Activated CD8-positive, alpha-beta memory T cell treated with anti-CD3 and anti-CD28 coated beads, Interleukin-2, amount 50 U/mL, for 4 hours (primary cell): ENCODE results near the gene SNAPC2.

Source experiments
- DNase-seq: peaks from one replicate; pipeline ENCODE4 v3.0.0-alpha.2; 2020

SNAPC2 gene, protein sequence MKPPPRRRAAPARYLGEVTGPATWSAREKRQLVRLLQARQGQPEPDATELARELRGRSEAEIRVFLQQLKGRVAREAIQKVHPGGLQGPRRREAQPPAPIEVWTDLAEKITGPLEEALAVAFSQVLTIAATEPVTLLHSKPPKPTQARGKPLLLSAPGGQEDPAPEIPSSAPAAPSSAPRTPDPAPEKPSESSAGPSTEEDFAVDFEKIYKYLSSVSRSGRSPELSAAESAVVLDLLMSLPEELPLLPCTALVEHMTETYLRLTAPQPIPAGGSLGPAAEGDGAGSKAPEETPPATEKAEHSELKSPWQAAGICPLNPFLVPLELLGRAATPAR

DNA sequence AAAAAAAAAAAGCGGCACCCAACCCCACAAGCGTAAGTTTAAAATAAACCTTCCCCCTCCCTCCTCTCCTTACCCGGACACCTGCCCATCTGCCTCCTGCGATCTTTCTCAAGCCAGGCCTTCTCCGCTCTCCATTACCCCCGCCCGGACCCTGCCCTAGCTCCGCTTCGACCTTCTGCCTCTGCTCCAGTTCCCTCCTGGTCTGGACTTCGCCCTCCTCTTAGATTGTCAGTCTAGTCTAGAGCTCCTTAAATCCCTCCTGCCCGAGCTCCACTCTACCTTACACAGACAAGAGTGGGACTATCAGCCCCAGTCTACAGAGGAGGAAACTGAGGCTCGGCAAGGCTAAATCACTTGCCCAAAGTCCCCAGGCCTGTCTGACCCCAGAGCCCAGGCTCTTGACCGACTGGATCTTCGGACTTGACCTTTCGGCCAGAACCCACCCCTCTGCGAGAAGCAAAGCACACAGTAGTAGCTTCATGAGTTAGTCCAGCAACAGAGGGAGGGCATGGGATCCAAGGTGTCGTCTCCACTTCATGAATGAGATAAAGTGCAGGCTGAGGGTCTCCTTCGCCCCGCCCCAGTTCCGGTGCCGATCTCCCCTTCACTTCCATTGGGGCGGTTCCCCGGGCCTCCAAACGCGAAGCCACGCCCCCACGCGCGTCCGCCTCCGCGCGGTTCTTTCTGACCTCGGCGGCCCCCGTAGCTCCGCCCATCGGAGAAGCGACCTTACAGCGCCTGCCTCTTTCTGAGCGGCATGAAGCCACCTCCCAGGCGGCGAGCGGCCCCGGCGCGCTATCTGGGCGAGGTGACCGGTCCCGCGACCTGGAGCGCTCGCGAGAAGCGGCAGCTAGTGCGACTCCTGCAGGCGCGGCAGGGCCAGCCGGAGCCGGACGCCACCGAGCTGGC lies at the start of gene SNAPC2:
Gene SNAPC2 (plus strand): TSS at position 729 of the 909 bp plus-strand sequence. CDS start 29 bp downstream, at position 758.
- DNase-seq = peak; percentile 96

DNA sequence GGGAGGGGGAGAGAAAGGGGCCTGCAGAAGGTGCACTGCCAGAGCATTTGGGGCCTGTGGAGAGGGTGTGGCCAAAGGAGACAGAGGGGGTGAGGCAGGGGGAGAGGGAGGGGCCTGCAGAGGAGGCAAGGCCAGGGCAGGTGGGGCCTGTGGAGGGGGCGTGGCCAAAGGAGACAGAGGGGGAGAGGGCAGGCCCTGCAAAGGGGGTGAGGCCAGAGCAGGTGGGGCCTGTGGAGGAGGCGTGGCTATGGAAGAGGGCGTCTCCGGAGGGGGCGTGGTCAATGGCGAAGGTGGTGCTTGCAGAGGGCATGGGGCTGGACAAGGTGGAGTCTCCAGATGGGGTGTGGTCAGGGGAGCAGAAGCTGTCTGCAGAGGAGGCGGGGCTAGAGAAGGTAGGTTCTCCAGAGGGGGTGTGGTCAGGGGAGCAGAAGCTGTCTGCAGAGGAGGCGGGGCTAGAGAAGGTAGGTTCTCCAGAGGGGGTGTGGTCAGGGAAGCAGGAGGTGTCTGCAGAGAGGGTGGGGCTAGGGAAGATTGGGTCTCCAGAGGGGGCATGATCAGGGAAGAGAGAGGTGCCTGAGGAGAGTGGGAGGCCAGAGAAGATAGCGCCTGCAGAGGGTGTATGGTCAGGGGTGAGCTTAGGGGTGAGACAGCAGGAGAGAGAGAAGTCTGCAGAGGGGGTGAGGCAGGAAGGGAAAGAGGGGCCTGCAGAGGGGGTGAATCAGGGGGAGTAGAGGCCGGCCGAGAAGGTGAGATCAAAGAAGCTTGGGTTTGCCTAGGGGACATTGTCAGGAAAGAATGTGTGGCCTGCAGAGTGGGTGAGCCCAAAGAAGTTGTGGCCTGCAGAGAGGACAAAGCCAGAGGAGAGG lies 49.3 kb upstream of the SNAPC2 start:
- no peak for DNase-seq

DNA sequence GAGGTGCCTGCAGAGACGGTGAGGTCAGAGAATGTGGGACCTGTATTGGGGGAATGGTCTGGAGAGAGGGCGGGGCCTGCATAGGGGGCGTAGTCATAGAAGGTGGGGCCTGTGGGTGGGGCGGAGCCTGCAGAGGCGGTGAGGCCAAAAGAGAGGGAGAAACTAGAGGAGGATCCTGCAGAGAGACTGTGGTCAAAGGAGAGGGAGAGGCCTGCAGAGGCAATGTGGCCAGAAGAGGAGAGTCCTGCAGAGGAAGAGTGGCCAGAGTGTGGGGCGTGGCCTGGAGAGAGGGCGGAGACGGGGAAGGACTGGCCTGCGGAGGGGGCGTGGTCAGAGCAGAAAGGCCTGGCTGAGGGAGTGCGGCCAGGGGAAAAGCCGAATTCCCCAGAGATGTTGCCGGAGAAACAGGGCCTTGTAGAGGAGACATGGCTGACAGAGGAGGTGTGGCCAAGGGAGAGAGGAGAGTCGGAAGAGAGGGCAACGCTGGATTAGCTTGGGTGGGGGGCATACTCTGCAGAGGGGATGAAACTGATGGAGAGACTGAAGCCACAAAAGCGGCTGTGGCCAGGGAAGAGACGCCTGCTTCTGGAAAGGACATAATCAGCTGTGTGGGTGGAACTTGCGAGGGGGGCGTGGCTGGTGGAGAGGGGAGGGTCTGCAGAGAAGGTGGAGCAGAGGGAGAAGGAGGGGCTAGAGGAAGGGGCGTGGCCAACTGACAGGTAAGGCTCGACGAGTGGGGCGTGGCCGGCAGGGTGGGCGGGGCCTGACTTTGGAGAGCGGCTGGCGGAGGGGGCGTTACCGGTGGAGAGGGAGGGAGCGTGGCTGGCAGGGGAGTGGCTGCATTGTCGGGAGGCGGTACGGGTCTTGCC lies 48.5 kb upstream of the SNAPC2 start:
- DNase-seq = peak; percentile 70

DNA sequence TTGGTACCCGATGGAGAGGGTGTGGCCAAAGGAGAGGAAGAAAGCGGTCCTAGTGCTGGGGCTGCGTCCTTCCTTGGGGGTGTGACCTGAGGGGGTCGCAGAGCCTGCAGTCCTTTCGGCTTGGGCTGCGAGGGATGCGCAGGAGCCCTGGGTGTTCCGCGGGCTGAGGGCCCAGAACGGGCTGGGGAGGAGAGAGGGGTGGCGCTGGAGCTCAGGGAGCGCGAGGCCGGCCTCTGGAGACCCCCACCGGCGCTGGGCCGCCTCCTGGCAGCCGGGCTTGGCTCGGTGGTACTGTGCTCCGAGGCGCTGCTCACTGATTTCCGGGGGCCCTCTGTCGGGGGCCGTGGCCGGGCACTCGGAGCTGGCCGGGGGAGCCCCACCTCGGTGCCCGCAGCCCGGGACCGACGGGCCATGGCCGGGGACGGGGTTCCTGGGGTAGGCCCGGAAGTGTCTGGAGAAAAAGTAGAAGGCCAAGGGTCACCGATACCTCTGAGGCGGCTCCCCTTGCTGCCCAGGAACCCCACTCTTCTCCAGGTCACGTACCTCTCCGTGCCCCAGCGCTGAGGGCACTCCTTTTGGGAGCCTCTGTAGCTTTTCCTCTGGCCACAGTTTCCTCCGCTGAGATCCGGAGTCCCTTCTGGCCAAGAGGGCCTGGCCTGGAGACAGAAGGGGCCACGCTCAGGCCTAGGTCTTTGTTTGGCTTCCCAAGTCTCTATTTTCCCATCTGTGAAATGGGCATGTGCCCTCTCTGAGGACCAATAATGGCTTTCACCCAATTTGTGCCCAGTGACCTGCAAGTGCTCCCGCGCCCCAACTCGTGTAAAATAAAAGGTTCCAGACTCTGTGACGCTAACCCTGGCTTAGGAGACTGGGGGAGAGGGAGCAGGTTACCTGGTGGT lies 47.6 kb upstream of the SNAPC2 start:
- DNase-seq = no peak

DNA sequence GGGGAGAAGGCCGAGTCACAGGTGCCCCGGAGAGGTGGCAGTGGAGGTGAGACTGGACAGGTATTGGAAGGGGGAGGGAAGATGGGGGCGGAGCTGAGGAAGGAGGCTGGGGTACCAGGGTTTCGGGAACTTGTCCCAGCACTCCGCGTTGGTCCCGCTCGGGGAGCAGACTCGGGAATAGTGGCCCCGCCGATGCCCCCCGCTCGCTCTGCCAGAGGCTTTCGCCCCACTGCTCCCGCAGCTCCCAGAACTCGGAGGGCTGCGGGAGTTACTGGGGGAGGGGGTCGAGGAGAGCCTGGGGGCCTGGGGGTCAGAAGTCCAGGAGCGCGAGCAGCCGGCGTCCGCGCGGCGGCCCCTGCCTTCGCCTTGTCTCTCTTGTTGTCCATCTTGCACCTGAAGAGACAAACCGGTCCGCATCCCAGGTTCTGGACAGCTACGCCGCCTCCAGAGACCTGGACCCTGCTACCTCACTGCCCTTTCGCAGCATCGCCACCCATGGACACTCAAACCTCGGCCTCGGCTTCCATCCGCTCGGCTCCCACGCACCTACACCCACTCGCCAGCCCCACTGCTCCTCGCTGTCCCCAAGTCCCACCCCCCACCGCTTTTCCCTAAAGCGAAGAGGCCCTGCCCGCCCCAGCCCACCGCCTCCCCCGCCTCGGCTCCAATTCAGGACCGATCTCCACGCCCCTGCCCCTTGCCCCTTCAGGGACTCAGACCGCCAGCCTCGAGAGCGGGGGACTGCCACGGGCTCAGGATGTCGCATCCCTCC lies 46.6 kb upstream of the SNAPC2 start:
- DNase-seq = no peak

DNA sequence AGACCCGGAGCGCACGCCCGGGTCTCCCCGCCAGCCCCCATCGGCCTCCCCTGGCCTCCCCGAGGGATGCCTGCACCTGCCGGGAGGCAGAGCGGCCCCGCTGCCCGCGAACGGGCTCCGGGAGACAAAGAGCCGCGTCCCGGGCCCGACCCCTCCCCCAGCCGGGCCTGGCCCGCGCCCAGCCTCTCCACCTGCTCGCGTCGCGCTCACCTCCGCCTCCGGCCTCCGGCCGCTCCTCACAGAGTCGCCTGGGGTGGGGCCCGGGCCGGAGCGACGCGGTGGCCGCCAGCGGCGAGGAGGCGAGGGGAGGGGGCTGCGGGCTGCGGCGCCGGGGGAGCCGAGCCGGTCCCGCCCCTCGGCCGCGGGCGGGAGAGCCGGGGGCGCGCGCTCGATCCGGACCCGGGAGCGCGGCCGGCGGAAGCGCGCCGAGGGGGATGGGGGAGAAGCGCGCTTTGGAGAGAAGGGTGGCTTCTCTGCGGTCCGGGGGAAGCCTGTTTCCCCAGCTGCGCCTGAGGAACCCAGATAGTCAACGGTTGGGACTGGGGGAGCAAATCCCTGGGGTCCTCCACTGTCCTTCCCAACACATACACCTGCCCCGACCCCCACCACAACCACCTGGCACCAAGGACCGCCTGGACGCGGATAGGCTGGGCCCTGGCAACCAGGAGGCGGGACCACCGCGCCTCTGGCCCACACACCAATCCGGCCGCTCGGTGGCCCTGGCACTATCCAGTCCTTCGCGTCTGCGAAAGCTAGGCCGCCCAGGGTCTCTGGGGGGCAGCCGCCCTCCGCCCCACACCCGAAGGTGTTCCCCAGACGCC lies 45.9 kb upstream of the SNAPC2 start, which contains the start of gene PRR36:
Gene PRR36 (minus strand): TSS at position 315 of the 821 bp plus-strand sequence. CDS start 701 bp downstream, outside the sequence.
- DNase-seq = no peak

DNA sequence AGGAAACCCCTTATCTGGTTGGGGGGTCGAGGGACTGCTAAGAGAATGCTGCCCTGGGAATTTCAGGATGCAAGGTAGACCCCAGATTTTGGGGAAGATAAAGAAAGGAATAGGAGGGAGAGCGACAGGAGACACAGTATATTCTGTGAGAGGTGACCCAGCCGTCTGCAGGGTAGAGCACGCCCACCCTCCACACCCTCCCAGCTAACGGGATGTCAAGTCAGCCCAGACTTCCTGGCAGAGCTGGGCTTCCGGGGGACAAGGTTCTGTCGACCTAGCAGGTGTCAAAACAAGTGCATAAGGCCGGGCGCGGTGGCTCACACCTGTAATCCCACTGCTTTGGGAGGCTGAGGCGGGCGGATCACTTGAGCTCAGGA lies 45.3 kb upstream of the SNAPC2 start:
- no peak for DNase-seq

DNA sequence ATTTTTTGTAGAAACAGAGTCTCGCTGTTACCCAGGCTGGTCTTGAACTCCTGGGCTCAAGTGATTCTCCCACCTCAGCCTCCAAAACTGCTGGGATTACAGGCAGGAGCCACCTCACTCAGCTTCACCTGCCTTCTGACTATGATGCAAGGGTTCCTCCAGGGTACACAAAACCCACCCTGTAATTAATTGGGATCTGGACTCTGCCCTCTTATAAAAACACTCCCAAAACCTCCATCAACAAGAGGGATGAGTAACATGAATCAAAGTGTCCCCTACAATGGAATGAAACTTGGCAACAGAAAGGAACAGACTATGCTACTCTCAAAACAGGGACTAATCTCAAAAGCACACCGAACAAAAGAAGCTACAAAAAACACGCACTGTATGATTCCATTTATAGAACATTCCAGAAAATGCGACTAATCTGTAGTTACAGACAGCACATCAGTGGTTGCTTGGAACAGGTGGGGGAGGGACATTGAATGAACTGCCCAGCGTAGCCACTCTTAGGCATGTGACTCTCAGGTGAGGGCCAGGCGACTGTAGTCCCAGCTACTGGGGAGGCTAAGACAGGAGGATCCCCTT lies 42.8 kb upstream of the SNAPC2 start:
- DNase-seq = no peak

DNA sequence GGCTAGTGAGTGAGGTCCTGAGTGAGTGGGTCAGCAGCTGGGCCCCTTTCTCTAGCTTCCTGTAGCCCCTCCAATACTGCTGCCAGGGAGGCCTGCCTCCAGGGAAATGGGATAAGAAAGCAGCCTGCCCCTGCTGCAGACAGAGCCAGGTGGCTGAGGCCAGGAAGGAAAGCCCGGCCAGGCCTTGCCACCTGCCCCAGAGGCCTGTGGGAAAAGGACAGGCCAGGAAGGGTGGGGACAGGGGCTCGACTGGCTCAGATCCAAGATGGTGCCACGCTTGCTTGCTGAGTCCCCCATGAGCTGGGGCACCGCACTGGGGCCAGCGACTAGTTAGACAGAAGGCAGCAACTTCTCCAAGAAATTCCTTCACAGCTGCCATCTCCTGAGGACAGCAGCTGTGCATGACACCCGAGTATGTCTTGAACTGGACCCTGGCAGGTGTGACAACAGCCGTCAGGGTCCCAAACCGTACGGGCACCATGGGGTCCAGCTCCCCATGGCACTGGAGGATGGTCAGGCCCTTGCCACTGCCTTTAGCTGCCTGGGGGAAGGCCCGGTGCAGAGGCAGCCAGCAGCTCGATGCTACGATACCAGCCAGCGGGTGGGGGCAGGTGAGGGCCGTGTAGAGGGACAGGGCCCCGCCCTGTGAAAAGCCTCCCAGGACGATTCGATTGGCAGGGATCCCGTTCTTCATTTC lies 40.9 kb upstream of the SNAPC2 start:
- no peak for DNase-seq

DNA sequence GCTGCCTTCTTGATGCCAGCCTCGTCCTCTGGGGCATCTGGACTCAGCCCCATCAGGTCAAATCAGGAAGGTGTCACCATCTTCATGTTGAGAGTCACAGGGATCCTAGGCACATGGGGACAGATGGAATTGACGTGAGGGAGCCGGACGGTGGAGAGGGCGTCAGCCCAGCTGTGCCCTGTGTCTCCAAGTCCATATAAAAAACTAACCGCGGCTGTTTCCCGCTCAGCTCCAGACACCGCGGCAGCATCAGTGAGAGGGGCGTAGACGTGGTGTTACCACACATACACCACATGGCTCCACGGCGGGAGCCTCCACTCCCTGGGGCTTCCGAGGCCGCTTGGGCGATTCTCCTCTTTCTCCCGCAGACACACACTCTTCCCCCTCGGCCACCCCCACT lies 40.3 kb upstream of the SNAPC2 start:
- DNase-seq = no peak

DNA sequence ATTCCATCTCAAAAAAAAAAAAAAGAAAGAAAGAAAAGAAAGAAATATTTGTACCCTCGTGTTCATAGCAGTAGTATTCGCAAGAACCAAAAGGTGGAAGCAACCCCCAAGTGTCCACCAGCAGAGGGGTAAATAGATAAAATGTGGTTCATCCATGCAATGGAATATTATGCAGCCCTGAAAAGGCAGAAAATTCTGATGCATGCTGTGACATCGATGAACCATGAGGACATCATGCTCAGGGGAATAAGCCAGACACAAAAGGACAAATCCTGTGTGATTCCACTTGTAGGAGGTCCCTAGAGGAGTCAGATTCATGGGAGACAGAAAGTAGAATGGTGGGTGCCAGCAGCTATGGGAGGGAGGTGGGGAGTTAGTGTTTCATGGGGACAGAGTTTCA lies 38.2 kb upstream of the SNAPC2 start:
- no peak for DNase-seq

DNA sequence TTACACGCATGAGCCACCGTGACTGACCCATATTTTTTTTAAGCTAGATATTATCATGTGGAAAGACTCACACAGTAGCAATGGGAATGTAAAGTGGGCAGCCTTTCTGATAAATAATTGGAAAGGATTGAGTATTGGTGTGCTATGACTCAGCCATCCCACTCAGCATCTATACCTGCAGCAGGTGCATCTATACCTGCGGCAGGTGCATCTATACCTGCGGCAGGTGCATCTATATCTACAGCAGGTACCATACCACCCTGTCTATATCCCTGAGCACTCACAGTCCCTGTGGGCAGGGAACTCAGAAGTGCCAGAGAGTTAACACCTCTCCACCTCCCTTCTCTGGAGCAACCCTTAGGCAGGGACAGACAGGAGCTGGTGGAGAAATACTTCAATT lies 37.0 kb upstream of the SNAPC2 start:
- DNase-seq = no peak

DNA sequence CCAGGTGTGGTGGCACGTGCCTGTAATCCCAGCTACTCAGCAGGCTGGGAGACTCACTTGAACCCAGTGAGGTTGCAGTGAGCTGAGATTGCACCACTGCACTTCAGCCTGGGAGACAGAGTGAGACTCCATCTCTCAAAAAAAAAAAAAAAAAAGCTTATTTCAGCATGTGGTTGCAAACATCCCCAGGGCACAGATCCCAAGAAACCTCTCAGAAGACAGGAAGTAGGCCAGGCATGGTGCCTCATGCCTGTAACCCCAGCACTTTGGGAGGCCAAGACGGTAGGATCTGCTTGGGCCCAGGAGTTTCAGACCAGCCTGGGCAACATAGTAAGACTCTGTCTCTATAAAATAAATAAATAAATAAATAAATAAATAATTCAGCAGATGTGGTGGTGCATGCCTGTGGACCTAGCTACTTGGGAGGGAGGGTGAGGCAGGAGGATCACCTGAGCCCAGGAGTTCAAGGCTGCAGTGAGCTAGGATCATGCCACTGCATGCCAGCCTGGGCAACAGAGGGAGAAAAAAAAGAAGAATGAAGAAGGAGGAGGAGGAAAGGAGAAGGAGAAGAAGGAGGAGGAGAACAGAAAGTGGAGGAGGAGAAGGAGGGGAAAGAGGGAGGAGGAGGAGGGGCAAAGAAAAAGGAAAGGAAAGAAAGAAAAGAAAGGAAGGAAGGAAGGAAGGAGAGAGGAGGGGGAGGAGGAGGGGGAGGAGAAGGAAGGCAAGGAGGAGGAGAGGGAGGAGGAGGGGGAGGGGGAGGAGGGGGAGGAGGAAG lies 36.2 kb upstream of the SNAPC2 start:
- DNase-seq = no peak

DNA sequence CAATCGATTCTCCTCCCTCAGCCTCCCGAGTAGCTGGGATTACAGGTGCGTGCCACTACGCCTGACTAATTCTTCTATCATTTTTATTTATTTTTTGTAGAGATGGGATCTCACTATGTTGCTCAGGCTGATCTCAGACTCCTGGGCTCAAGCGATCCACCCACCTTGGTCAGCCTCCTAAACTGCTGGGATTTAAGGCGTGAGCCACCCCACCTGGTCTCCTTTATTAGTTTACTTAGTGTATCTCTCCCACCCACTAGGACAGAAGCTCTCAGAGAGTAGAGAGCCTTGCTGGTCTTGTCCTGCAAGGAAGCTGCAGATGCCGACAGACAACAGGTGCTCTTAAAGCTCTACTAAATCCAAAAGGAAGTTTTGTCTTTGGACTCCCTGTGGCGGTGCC lies 34.3 kb upstream of the SNAPC2 start:
- DNase-seq = no peak

DNA sequence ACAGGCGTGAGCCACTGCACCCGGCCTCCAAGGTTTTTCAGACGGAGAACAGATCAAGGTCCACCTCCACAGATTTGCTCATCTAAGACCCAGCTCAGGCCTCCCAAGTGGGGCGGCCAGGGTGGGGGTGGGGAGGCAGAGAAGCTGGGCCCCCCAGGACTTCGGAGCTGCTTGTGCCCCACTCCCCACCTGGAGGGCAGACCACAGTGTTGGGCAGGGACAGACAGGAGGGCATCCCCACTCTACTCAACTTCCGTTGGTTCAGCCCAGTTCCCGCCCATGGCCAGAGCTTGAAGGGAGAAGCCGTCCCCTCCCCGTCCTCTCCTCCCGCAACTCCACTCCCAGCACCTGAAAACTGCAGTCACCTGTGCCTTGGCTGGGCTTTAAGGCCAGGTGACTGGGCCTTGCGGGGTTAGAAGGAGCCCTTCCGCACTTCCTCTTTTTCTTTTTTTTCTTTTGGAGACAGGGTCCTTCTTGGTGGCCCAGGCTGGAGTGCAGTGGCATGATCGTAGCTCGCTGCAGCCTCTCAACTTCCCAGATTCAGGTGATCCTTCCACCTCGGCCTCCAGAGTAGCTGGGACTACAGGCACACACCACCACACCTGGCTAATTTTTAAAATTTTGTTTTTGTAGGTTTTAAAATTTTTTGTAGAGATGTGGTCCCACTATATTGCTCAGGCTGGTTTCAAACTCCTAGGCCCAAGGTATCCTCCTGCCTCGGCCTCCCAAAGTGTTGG lies 32.6 kb upstream of the SNAPC2 start:
- no peak for DNase-seq

DNA sequence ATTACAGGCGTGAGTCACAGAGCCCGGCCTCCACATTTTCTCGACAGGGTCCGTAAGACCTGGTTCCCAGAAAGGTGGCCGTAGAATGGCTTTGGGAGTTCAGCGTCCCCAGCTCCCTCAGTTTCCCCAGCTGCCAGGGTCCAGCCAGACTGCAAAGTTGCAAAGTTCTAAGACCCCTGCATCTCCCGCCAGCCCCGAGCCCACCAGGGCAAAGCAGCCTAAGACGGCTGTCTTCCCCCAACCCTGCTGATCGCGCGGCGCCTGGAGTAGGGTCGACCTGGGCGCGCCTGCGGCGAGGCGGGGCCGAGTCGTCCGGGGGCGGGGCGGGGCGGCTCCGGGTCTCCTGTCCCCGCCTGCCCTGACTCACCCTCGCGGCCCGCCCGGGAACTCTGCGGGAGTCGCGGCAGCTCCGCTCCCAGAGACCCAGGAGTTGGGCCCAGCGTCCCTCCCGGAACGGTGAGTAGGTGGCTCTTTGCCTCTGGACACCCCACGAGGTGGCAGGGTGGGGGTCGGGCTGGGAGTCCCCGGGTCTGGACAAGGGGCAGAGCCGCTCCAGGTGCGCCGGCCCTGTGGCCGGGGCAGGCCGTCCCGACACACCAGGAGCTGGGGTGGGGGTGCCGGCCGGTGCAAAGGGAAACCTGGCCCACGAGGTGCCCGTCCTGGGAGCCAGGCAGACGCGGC lies 31.9 kb upstream of the SNAPC2 start, which contains the start of gene LRRC8E:
Gene LRRC8E (plus strand): TSS at position 366 of the 681 bp plus-strand sequence. CDS start 7,094 bp downstream, outside the sequence.
- DNase-seq = peak; percentile 48
